AG08396 (cell line): Measurements from ENCODE around the gene QRICH1.
A peak's percentile ranks its signal among the peaks of the same experiment; 100 is the strongest.

Experiments
- DNase-seq: peaks from one replicate; pipeline ENCODE4 v3.0.0; 2012; ENCODE audit warnings: low spot score, mixed read lengths

Gene QRICH1

DNA sequence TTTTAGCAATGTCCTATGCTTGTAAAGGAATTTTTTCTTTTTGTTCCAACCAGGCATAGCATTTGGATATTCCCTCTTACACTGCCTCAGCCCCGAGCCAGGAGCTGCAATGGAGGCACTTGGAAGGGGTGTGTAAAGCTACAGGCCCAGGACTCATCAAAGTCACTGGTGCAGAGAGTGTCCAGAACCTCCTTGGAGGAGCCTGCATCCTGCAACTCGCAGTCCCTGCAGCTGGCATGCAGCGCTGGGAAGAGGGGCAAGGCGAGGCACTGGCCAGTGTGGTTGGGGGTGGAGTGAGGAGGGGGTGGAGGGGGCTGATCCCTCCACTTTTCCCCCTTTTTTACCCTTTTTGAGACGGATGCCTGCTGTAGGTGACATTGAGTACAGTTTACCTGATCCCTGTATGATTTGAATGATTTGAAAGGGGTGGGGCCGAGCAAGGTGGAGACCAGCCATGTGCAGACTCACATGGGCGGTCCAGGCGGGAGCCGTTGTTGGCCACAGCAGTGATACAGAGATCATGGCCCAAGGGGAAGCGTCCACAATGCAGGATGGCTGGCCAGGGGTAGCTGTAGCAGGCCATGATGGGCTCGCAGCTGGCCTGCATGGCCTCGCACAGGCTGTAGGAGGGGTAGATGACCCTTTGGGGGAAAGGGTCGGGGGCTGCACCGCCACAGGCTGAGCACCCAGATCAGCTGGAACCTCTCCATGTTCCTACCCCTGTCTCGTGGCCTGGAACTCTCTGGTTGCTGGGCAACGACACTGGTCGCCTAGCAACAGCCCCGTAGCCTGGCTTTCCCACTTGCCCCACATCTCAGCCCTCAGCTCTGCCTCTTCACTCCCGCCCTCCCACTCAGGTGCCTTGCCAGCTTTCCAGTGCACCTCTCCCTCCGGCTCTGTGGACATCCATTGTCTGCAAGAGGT is 95.9 kb downstream of the QRICH1 start:
- no peak for DNase-seq

DNA sequence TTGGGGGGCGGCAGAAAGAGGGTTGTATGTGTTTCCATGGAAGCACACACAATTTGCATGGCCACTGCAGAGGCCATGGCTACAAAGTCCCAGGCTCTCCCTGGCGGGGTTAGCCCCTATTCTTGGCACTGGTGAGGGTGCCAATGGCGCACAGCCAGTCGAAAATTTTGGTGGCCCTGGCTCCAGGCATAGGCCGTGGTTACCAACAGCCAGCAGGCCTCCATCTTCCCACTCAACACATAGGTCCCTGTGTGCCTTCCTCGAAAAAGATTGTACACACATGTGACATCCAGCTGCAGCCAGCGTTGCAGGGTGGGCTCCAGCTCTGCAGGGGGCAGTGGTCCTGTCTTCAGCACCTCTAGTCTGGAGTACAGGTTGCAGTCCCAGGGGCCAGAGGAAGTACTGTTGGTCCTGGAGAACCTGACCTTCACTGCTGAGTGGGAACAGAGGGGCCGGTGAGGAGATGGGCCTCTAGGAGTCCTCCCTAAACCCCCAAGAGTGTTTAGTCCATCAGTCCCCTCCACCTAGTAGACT is 96.7 kb downstream of the QRICH1 start:
- DNase-seq = no peak

DNA sequence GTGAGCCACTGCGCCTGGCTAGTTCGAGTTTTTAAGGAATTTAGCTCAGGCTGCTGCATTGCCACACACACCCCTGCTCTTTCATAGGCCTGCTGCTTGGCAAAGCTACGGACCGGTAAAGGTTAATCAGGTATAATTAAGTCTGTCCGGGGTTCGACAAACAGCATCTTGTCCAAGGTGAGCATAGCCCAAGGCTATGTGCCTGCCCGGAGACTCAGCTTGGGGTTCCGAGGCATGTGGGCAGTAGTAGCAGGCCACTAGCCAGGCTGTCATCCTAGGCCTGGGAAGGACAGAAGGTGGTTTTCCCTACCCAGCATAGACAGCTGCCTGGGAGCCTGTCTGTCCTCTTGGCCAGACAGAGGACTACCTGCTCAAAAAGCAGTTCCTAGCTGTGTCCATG is 97.2 kb downstream of the QRICH1 start:
- no peak for DNase-seq

DNA sequence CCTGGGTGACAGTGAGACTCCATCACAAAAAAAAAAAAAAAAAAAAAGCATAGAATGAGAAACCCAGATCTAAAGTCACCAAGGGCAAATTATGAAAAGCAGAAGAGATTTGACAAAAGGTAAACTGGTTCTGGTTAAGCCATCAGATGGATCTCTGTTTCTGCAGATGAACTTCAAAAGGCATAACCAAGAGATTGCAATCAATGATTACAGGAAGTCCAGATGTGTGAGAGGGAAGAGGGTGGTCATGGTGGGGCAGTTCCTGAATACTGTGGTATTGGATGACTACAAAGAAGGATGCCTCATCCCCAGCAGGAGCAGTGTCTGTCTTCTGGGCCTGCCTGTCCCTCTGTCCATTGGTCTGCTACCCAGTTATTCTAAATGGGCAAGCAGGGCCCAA is 100.0 kb downstream of the QRICH1 start:
- DNase-seq = no peak

DNA sequence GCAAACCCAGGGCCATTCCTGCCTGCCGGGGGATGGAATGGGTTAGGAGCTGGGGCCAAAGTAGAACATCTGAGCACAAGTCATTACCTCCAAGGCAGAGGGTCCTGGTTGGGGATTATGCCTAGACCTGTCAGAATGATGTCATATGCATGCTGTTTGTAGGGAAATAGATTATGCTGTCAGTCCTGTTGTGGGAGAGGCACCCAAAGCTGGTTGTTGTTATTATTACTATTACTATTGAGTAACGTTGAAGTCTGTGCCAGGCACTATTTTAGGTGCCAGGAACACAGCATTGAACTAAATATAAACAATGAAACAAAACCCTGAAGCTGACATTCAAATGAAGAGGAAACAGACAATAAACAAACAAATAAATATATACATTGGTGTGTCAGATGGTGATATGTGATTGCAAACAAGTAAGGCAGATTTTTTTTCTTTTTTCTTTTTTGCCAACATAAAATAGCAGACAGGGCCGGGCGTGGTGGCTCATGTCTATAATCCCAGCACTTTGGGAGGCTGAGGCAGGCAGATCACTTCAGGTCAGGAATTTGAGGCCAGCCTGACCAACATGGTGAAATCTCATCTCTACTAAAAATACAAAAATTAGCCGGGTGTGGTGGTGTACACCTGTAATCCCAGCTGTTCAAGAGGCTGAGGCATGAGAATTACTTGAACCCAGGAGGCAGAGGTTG is 101.9 kb downstream of the QRICH1 start:
- DNase-seq = no peak

DNA sequence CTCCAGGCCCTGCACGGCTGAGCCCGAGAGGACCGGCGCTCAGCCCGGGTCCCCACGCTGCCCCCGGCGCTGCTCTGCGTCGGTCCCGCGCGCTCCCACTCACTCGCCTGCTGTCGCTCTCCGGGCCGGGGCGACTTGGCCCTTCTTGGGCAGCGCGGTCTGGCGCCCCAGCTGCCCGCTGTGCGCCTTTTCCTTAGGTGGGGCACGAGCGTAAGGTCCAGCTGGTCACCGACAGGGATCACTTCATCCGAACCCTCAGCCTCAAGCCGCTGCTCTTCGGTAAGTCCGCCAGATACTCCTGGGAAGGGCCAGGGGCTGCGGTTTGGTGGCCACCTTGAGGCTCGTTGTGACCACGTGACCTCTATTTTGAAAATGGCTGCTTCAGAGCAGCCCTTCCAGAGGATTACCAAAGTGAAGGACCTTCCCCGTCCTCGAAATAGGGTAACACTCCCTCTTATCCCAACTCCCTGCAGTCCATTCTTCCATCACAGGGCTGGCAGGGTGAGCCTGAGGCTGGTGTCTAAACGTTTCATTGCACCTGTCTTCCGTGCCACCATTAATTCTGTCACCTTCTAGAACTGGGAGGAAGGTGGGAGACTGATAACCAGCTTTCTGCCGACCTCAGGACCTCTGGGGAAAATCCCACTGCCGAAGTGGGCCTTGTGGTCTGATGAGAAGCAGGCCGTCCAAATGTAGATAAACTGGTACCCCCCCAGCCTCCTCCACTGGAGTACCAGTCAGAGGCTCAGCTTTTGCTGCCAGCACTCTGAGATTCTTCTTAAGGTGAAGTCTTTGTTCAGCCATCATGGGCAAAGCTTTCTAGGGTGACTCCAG is 103.0 kb downstream of the QRICH1 start:
- no peak for DNase-seq

DNA sequence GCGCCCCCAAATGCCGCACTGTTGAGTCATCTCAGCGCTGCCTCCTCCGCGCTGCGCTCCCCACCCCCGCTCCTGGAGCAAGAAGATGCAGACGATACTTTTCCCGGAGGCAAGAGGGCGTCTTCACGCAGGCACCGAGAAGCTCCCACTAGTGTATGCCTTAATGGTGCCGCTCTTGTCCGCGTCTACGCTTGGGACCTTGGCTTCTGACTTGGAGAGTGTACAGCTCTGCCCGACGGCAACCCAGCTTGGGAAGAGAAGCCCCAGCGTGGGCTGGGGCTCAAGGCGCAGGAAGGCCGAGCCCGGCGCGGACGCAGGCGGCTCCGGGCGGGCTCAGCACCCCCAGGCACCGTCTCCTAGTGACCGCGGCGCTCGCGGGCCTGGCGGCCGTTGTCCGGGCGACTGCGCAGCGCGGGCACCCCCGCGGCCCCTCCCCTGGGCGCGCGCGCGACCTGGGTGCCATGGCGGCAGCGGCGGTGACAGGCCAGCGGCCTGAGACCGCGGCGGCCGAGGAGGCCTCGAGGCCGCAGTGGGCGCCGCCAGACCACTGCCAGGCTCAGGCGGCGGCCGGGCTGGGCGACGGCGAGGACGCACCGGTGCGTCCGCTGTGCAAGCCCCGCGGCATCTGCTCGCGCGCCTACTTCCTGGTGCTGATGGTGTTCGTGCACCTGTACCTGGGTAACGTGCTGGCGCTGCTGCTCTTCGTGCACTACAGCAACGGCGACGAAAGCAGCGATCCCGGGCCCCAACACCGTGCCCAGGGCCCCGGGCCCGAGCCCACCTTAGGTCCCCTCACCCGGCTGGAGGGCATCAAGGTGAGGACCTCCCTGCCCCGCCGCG is 103.9 kb downstream of the QRICH1 start, which contains the start of gene P4HTM:
TSS of gene P4HTM (plus strand) at position 446 of the 840 bp plus-strand sequence. CDS start at position 462, 16 bp downstream.
- DNase-seq = peak; percentile 92

DNA sequence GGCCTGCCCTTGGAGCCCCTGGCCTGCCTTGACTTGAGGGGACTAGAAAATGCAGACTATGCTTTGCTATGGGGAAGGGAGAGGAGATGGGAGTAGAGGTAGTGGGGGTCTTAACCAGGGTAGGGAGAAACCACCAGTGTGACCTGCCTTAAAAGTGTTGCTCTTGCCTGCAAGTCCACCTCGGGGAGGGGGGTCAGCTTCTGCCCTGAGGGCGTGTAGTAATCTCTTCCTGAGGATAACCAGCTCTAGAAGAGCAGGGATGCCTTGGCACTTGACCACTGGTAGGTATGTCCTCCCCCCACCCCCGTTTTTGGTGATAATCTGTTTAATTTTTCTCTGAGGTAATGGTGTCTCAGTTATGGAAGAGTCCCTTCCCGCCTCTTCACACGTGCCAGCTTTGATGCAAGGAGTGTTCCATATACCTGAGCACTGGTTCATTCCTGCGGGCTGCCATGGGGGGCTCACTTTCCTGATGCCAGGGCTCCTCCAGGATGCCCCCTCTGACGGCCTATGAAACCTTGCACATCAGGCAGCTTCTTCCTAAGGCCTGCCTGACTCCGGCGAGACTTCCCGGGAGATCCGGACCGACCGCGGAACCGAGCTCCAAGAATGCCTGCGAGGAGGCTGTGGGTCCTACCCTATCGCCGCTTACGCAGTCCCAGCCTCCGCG is 104.6 kb downstream of the QRICH1 start:
- no peak for DNase-seq

DNA sequence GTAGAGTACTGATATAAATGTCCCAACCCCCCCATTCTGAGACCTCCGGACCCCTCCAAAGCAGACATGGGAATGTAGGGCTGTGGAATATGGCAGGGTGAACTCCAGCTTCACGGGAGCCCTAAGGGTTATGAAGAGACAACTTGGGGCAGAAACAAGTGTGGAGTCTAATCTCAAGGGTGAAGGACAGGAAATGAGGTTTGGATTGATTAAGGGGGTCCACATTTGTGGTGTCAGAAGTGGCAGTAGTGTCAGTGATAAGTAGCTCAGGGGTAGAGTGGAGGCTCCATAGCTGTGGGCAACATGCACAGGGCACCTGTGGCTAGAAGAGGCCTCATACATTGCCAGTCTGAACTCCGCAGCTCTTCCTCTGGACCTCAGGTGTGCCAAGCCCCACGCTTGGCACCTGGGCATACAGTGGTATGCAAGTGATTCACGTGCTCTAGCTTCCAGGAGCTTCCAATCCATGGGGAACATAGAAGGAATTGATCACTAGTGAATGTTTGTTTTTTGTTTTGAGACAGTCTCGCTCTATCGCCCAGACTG is 108.0 kb downstream of the QRICH1 start:
- no peak for DNase-seq

DNA sequence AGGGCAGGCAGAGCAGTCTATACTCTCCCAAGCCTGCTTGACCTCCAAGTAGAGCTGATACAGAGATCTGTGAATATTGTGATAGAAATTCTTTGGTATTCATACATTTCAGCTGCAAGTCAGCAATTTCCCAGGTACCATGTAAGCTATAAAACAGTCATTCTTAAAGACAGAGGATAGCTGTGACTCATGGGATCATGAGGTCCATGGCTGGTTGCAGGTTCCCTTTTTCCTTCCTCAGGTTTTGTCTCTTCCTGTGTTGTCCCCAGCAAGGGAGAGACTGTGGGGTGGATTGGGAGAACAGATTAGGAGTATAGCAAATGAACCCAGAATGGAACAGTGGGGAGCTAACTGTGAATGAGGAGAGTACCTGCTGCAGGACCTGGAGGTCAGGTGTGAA is 109.2 kb downstream of the QRICH1 start:
- DNase-seq = no peak

DNA sequence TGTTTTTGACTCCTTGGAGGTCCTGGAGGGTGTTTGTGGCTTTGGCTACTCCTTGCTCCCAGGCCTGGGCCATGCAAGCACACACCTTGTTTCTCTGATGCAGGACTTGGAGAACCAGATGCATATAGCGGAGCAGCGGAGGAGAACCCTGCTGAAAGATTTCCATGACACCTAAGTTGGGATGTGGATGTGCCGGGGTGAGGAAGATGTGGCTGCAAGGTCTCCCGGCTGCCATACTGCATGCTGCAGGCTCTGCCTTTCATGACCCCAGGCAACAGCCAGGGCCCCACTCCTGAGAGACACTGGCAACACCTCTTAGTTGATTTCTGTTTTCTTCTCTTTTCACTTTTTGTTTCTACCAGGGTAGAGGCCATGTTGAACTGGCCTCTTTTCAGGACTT is 110.8 kb downstream of the QRICH1 start:
- DNase-seq = no peak

DNA sequence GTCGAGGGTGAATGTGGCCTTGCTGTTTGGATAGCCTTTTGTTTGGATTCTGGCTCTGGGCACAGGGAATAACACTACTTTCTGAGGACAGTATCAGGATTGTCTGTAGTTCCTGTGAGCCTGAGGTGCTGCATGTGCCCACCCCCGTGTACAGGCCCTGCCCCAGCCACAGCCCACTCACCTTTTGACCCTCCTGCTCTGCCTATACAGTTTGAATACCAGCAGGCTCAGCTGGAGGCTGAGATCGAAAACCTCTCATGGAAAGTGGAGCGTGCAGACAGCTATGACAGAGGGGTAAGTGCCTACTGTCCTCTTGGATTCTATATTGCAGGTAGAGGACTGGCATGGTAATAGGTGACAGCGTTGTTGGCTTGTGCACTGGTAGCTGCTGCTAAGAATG is 111.2 kb downstream of the QRICH1 start:
- no peak for DNase-seq

DNA sequence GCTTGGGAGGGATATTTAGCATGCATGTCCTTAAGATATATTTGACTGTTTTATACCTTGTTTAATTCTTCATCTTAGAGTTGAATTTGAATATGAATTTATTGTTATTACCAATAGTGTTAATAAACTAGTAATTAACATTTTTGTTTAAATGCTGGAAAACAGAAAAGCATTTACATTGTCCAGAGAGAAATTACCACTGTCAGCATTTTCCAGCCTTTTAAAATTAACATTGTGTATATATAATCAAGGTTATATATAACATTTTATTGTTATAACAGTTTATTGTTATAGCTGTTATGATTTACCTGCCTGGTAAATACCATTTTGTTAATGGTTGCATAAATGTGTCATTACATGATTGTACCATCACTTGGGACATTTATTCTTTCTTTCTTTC is 111.9 kb downstream of the QRICH1 start:
- no peak for DNase-seq

DNA sequence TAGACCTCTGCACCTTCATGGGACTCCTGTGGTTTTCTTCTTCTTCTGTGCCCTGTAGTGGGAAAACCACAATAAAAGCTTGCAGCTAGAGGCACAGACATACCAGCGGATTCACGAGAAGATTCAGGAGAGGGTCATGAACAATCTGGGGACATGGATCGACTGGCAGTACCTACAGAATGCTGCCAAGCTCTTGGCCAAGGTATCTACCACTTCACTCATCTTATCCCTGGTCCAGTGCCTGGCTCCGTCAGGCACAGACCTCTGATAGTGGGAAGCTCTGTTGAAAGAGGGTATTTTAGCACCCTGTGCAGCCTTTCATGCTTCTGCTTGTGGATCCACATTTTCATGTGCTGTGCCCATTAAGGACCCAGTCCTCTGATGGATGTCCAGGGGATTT is 113.6 kb downstream of the QRICH1 start:
- DNase-seq = no peak
